Esophagus squamous epithelium (tissue), 4 donors: ENCODE results near the gene WWOX.

Source experiments
- CTCF ChIP-seq, 6 experiments: fragments of 450-650 bp in 4 of 6; fragments of 200-600 bp in 2 of 6; sonication (generic) in 2 of 6; IDR thresholded peaks; one replicate each; pipeline ENCODE4 v1.5.1; 2016 to 2019; ENCODE audit warnings: antibody characterized with exemption in 6 of 6, mild to moderate bottlenecking in 4 of 6, moderate library complexity in 4 of 6
- POLR2A ChIP-seq, 4 donors: fragments of 450-650 bp; IDR thresholded peaks; one replicate each; pipeline ENCODE4 v1.6.1; 2017; ENCODE audit warnings: antibody characterized with exemption in 4 of 4, mild to moderate bottlenecking in 4 of 4, moderate library complexity in 3 of 4

- TF ChIP-seq CTCF (IDR thresholded peaks at IDR 0.05): no peak
- TF ChIP-seq POLR2A (IDR thresholded peaks at IDR 0.05): no peak
These were observed 771.8 kb downstream of the WWOX start for GRCh38 chr16:78871241-78871640.
